Neural cell (in vitro differentiated cells): ENCODE results near the gene SLC9A7.

Experiments used
- POLR2AphosphoS5 ChIP-seq: IDR thresholded peaks from 2 replicates; pipeline ENCODE4 v1.6.1; 2012
- TF ChIP-seq, protein P1 (sequence below): fragments of 450-650 bp; IDR thresholded peaks from 2 replicates; pipeline ENCODE4 v1.5.1; 2014; ENCODE audit warnings: antibody characterized with exemption, mild to moderate bottlenecking, moderate library complexity; ENCODE audit not compliant: poor library complexity, severe bottlenecking

GRCh38 chrX:46737462-46737861, 21.5 kb downstream of the SLC9A7 start:
- TF ChIP-seq POLR2AphosphoS5 = no peak
- TF ChIP-seq, protein P1, sequence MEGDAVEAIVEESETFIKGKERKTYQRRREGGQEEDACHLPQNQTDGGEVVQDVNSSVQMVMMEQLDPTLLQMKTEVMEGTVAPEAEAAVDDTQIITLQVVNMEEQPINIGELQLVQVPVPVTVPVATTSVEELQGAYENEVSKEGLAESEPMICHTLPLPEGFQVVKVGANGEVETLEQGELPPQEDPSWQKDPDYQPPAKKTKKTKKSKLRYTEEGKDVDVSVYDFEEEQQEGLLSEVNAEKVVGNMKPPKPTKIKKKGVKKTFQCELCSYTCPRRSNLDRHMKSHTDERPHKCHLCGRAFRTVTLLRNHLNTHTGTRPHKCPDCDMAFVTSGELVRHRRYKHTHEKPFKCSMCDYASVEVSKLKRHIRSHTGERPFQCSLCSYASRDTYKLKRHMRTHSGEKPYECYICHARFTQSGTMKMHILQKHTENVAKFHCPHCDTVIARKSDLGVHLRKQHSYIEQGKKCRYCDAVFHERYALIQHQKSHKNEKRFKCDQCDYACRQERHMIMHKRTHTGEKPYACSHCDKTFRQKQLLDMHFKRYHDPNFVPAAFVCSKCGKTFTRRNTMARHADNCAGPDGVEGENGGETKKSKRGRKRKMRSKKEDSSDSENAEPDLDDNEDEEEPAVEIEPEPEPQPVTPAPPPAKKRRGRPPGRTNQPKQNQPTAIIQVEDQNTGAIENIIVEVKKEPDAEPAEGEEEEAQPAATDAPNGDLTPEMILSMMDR = no peak
